ENCODE data around the gene SMTN. TPM values are rescaled to one million over a fixed set of nuclear protein-coding genes. Genes with fewer than 3 reads are reported as not detected.

SMTN gene
- total and polyA plus RNA-seq, 9 of the 15 experiments (the other 6 are each of a cell fraction or from before 2014, with no cell fraction given) = 2.5 to 41.1 (median 16.1) TPM

DNA sequence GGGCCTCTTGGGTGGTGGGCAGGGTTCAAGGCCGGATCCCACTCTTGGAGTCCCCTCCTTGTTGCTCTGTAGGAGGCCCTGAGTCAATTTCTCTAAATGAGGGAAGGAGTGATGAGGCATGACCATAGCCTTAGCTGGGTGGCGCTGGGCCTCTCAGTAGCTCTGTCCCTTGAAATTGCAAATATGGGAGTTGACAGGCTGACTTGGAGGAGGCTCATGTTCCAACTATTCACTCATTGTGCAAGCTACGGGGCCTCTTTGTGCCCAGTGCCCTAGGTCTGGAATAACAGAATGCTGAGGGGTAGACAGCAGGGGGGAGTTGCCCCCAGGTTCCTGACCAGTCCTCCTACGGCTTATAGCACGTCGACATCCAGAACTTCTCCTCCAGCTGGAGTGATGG lies 18.3 kb downstream of the SMTN start (continued):
- TF ChIP-seq PPARD (CRISPR knock-in tag; IDR thresholded peaks at IDR 0.05) (no peak), SNRNP70 (optimal IDR thresholded peaks at IDR 0.05; ENCODE audit: low read depth, low read length) (no peak), SREBF1 (IDR thresholded peaks at IDR 0.05; ENCODE audit: borderline replicate concordance, low read depth, low read length) (no peak), KLF16 (IDR thresholded peaks at IDR 0.05) (no peak), ZNF507 (tag; conservative IDR thresholded peaks at IDR 0.05) (no peak), NFATC3 (IDR thresholded peaks at IDR 0.05) (no peak)

DNA sequence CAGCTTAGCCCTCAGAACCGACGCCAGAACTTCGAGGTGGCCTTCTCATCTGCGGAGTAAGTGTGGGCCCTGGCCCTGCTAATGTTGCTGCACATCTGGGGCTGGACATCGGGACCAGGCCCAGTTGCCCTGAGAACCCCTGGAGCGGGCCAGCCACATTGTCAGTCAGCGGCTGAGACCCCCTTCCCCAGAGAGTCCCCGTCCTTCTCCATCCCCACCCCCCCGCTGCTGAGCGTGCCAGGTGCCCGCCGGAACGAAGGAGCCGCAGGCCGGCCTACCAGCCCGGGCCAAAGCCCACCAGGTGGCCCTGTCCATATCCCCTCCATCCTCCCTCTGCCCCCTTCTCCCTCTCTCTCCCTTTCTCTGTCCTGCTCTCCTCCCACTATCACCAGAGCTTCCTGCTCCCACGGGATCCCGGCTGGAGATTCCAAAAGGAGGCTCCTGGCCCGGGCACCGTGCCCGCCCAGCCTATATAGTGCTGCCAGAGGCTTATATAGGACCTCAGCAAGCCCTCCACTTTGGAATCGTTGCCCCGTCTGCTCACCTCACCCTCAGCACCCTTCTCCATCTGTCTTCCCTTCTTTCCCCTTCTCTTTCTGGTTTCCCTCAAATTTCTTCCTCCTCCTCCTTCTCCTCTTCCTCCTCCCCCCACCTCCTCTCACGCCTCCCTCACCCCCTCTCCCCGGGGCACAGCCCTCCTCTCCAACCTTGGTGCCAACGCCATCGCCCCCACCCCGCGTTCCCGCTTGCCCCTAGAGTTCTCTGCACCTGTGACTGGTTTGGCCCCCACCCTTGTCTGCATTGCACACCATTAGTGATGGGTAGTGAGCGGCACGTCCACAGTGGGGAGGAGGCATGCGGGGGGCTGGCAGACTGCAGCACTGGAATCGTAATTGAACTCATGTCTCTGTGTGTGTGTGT lies 19.0 kb downstream of the SMTN start:
- Histone ChIP-seq H3K27me3 (ENCODE audit: control insufficient read depth in 2 of 2, insufficient read depth in 2 of 2, low read length in 2 of 2) (no peaks in the 10 kb centered on the region), H3K27ac (ENCODE audit: extremely low read depth, low read depth, low read length) (no peak overlapping the region), H3K79me2 (ENCODE audit: control insufficient read depth, insufficient read depth, low read length) (no peaks in the 10 kb centered on the region), H4K20me1 (replicated peaks; ENCODE audit: control insufficient read depth, insufficient read depth, low read length) (no peaks in the 10 kb centered on the region), H3K36me3 (ENCODE audit: control insufficient read depth, insufficient read depth, low read length) (peaks cover 27% of the 10 kb centered on the region; the same call in 2 of the 3 replicates), H3K4me1 (replicated peaks in 1 of 2; ENCODE audit: control insufficient read depth in 2 of 2, insufficient read depth in 2 of 2, low read length in 2 of 2) (peaks cover 13 to 15% of the 10 kb centered on the region in 2 experiments; a peak in 4 of 5 replicates), H3K9me3 (replicated peaks; ENCODE audit: control insufficient read depth, insufficient read depth, low read depth, low read length) (no peaks in the 10 kb centered on the region), H2AFZ (ENCODE audit: low read depth, low read length) (no peak overlapping the region), H3K4me2 (ENCODE audit: insufficient read depth, low read length) (no peak overlapping the region), H3K9me1 (ENCODE audit: control insufficient read depth, insufficient read depth, low read length) (peaks cover 5% of the 10 kb centered on the region), H3K4me3 (no peak overlapping the region), H3K9ac (ENCODE audit: insufficient read depth in 1 of 2, low read depth in 2 of 2, low read length in 2 of 2) (peak overlapping the region in 1 of 2 experiments; percentile 19; a peak in 2 of 4 replicates)
- ATAC-seq (no peak), DNase-seq (ENCODE audit: extremely low read depth in 1 of 4, low spot score in 3 of 4) (no peak), FAIRE-seq (no peak)
- CTCF ChIA-PET (ENCODE audit: low intra/inter-chr PET ratio) = no interaction called here
- no TSS peak for BruUV-seq (replicated peaks)
- WGBS (ENCODE audit: insufficient coverage, low coverage, missing lambda C conversion rate) = 97% methylated on average over 6 of the region's 34 CpGs
- in situ Hi-C loops (cut with MboI) = loop anchor here (5.0 kb wide), 2 partner anchors 42 to 127 kb away; partner anchors contain the start of gene PLA2G3
- intact Hi-C loops (cut with micrococcal nuclease) = no loop called here
- POLR2A ChIA-PET = no interaction called here
- TF ChIP-seq ZBTB17 (CRISPR knock-in tag; IDR thresholded peaks at IDR 0.05) (no peak), PRMT5 (CRISPR knock-in tag; IDR thresholded peaks at IDR 0.05) (no peak), POLR2AphosphoS2 (IDR thresholded peaks at IDR 0.05; ENCODE audit: low read length) (no peak), TAF1 (IDR thresholded peaks at IDR 0.05; ENCODE audit: control insufficient read depth, extremely low read depth, insufficient read depth, low read length, severe bottlenecking) (no peak), ZNF699 (CRISPR knock-in tag; IDR thresholded peaks at IDR 0.05; ENCODE audit: insufficient replicate concordance) (no peak), NR1H2 (CRISPR knock-in tag; IDR thresholded peaks at IDR 0.05) (no peak), SMARCE1 (IDR thresholded peaks at IDR 0.05) (no peak)
- TF ChIP-seq, protein P1, sequence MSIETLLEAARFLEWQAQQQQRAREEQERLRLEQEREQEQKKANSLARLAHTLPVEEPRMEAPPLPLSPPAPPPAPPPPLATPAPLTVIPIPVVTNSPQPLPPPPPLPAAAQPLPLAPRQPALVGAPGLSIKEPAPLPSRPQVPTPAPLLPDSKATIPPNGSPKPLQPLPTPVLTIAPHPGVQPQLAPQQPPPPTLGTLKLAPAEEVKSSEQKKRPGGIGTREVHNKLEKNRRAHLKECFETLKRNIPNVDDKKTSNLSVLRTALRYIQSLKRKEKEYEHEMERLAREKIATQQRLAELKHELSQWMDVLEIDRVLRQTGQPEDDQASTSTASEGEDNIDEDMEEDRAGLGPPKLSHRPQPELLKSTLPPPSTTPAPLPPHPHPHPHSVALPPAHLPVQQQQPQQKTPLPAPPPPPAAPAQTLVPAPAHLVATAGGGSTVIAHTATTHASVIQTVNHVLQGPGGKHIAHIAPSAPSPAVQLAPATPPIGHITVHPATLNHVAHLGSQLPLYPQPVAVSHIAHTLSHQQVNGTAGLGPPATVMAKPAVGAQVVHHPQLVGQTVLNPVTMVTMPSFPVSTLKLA (conservative IDR thresholded peaks at IDR 0.05) = no peak
- TF ChIP-seq, protein P2, sequence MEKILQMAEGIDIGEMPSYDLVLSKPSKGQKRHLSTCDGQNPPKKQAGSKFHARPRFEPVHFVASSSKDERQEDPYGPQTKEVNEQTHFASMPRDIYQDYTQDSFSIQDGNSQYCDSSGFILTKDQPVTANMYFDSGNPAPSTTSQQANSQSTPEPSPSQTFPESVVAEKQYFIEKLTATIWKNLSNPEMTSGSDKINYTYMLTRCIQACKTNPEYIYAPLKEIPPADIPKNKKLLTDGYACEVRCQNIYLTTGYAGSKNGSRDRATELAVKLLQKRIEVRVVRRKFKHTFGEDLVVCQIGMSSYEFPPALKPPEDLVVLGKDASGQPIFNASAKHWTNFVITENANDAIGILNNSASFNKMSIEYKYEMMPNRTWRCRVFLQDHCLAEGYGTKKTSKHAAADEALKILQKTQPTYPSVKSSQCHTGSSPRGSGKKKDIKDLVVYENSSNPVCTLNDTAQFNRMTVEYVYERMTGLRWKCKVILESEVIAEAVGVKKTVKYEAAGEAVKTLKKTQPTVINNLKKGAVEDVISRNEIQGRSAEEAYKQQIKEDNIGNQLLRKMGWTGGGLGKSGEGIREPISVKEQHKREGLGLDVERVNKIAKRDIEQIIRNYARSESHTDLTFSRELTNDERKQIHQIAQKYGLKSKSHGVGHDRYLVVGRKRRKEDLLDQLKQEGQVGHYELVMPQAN (IDR thresholded peaks at IDR 0.05; ENCODE audit: borderline replicate concordance) = no peak

Data from K562 (cell line).